Spleen (tissue), 7 donors: ENCODE data around the gene CAMTA1.

Experiments
- POLR2A ChIP-seq, 3 donors: fragments of 450-650 bp; IDR thresholded peaks; one replicate each; pipeline ENCODE4 v1.5.1; 2017; ENCODE audit warnings: antibody characterized with exemption in 3 of 3, mild to moderate bottlenecking in 1 of 3
- POLR2AphosphoS5 ChIP-seq, 3 donors: sonication (generic); formaldehyde crosslinking; IDR thresholded peaks; one replicate each; pipeline ENCODE4 v1.5.1; 2017; ENCODE audit warnings: antibody characterized with exemption in 3 of 3
- TF ChIP-seq, protein P1 (sequence below), 11 experiments: fragments of 200-600 bp in 7 of 11; fragments of 450-650 bp in 4 of 11; sonication (generic) in 4 of 11; IDR thresholded peaks in 8 of 11; conservative IDR thresholded peaks in 3 of 11; 1 replicate in 7 of 11; 2 replicates in 4 of 11; pipeline versions ENCODE4 v1.4.0 to v1.8.0; 2016 to 2021; ENCODE audit warnings: antibody characterized with exemption in 11 of 11, inconsistent platforms in 4 of 11, mild to moderate bottlenecking in 1 of 11
- donor health status: DM: no; HTN: no; CAD: no; lungs with moderate emphysema.
- donor health status: DM: no; HTN: no; CAD: no.
- donor health status: DM: no; HTN: no; CAD: no.

DNA sequence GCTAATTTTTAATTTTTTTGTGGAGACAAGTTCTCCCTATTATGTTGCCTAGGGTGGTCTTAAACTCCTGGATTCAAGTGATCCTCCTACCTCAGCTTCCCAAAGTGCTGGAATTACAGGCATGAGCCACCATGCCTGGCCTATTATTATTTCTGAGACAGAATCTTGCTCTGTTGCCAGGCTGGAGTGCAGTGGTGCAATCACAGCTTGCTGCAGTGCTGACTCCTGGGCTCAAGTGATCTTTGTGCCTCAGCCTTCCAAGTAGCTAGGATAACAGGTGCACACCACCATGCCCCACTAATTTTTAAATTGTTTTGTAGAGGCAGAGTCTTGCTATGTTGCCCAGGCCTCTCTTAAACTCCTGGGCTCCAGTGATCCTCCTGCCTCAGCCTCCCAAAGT is 196.3 kb downstream of the CAMTA1 start:
- TF ChIP-seq, protein P1, sequence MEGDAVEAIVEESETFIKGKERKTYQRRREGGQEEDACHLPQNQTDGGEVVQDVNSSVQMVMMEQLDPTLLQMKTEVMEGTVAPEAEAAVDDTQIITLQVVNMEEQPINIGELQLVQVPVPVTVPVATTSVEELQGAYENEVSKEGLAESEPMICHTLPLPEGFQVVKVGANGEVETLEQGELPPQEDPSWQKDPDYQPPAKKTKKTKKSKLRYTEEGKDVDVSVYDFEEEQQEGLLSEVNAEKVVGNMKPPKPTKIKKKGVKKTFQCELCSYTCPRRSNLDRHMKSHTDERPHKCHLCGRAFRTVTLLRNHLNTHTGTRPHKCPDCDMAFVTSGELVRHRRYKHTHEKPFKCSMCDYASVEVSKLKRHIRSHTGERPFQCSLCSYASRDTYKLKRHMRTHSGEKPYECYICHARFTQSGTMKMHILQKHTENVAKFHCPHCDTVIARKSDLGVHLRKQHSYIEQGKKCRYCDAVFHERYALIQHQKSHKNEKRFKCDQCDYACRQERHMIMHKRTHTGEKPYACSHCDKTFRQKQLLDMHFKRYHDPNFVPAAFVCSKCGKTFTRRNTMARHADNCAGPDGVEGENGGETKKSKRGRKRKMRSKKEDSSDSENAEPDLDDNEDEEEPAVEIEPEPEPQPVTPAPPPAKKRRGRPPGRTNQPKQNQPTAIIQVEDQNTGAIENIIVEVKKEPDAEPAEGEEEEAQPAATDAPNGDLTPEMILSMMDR (IDR thresholded peaks at IDR 0.05 in 8 of 11, conservative IDR thresholded peaks at IDR 0.05 in 3 of 11): no peak
- TF ChIP-seq POLR2A (IDR thresholded peaks at IDR 0.05) (no peak), POLR2AphosphoS5 (IDR thresholded peaks at IDR 0.05) (no peak)
